GM23338 (cell line): ENCODE measurements around the gene HLCS. TPM values are rescaled to one million over a fixed set of nuclear protein-coding genes. Genes with fewer than 3 reads are reported as not detected.

Experiments
- ATAC-seq: fragments of 200-7000 bp; cut with Tn5 transposase; 3 replicates; pipeline ENCODE4 v1.9.1; 2020
- DNase-seq: peaks from one replicate; pipeline ENCODE4 v3.0.0-alpha.2; 2015; ENCODE audit warnings: low spot score
- H2AFZ ChIP-seq: fragments of 200-600 bp; sonication (generic); 2 replicates; pipeline ENCODE4 v1.8.0; 2016; ENCODE audit warnings: antibody characterized with exemption, mild to moderate bottlenecking, moderate library complexity
- H3F3A ChIP-seq: fragments of 200-600 bp; sonication (generic); replicated peaks from 2 replicates; pipeline ENCODE4 v1.8.0; 2017; ENCODE audit warnings: antibody characterized with exemption, mixed run types, low read depth
- H3K27ac ChIP-seq: fragments of 200-600 bp; sonication (generic); 2 replicates; pipeline ENCODE4 v1.6.1; 2016; ENCODE audit warnings: low read depth
- H3K27me3 ChIP-seq: fragments of 200-600 bp; sonication (generic); 2 replicates; pipeline ENCODE4 v1.8.0; 2016; ENCODE audit warnings: mild to moderate bottlenecking, mixed run types, moderate library complexity; ENCODE audit not compliant: insufficient read depth
- H3K36me3 ChIP-seq: fragments of 200-600 bp; sonication (generic); 2 replicates; pipeline ENCODE4 v1.8.0; 2016; ENCODE audit warnings: mild to moderate bottlenecking; ENCODE audit not compliant: insufficient read depth
- H3K4me1 ChIP-seq: fragments of 200-600 bp; sonication (generic); 2 replicates; pipeline ENCODE4 v1.8.0; 2016; ENCODE audit warnings: mild to moderate bottlenecking, moderate library complexity; ENCODE audit not compliant: insufficient read depth
- H3K4me2 ChIP-seq: fragments of 200-600 bp; sonication (generic); 2 replicates; pipeline ENCODE4 v1.7.1; 2017; ENCODE audit warnings: mixed run types
- H3K4me3 ChIP-seq: fragments of 200-600 bp; sonication (generic); 2 replicates; pipeline ENCODE4 v1.6.1; 2016; ENCODE audit warnings: mixed run types
- H3K79me2 ChIP-seq: fragments of 200-600 bp; sonication (generic); replicated peaks from 2 replicates; pipeline ENCODE4 v1.8.0; 2017; ENCODE audit warnings: mild to moderate bottlenecking; ENCODE audit not compliant: insufficient read depth
- H3K9me2 ChIP-seq: fragments of 200-600 bp; sonication (generic); 2 replicates; pipeline ENCODE4 v1.8.0; 2017; ENCODE audit not compliant: insufficient read depth
- H4K20me1 ChIP-seq: fragments of 200-600 bp; sonication (generic); replicated peaks from 2 replicates; pipeline ENCODE4 v1.8.0; 2017; ENCODE audit warnings: mild to moderate bottlenecking; ENCODE audit not compliant: insufficient read depth
- H3K27ac Mint-ChIP-seq: 2 replicates; pipeline ENCODE4 v1.8.0; 2020; ENCODE audit warnings: inconsistent platforms, mild to moderate bottlenecking, moderate library complexity, mixed read lengths
- H3K27me3 Mint-ChIP-seq: 3 replicates; pipeline ENCODE4 v1.8.0; 2022; ENCODE audit warnings: low read depth, mild to moderate bottlenecking, moderate library complexity, mixed read lengths, inconsistent platforms; ENCODE audit not compliant: insufficient read depth, poor library complexity
- H3K36me3 Mint-ChIP-seq: 3 replicates; pipeline ENCODE4 v1.8.0; 2021; ENCODE audit warnings: low read depth, mild to moderate bottlenecking, inconsistent platforms, moderate library complexity, mixed read lengths
- H3K4me1 Mint-ChIP-seq: 3 replicates; pipeline ENCODE4 v1.8.0; 2020; ENCODE audit warnings: mild to moderate bottlenecking, inconsistent platforms, mixed read lengths
- H3K4me3 Mint-ChIP-seq: 3 replicates; pipeline ENCODE4 v1.8.0; 2021; ENCODE audit warnings: moderate library complexity, mild to moderate bottlenecking, inconsistent platforms, mixed read lengths
- H3K9me3 Mint-ChIP-seq: 3 replicates; pipeline ENCODE4 v1.8.0; 2020; ENCODE audit warnings: moderate library complexity, mild to moderate bottlenecking, inconsistent platforms, mixed read lengths
- CREB1 ChIP-seq: fragments of 250-450 bp; sonication (Bioruptor Pico); IDR thresholded peaks from 2 replicates; pipeline ENCODE4 v1.5.0; 2020; ENCODE audit warnings: low read depth, mild to moderate bottlenecking, moderate library complexity
- CTCF ChIP-seq, 2 experiments: fragments of 200-600 bp in 1 of 2; sonication (generic) in 1 of 2; conservative IDR thresholded peaks; 2 replicates each; pipeline versions ENCODE4 v1.5.1 to v1.6.1; 2016 to 2017; ENCODE audit warnings: antibody characterized with exemption in 2 of 2, low read depth in 2 of 2, mild to moderate bottlenecking in 2 of 2, moderate library complexity in 1 of 2
- ETS1 ChIP-seq: IDR thresholded peaks from 2 replicates; pipeline ENCODE4 v1.6.1; 2016; ENCODE audit warnings: antibody characterized with exemption
- EZH2 ChIP-seq: fragments of 200-600 bp; sonication (generic); IDR thresholded peaks from one replicate; pipeline ENCODE4 v1.8.0; 2017; ENCODE audit warnings: antibody characterized with exemption, mild to moderate bottlenecking, low read depth; ENCODE audit not compliant: unreplicated experiment
- EZH2phosphoT487 ChIP-seq: fragments of 200-600 bp; sonication (generic); IDR thresholded peaks from one replicate; pipeline ENCODE4 v1.8.1; 2018; ENCODE audit warnings: antibody characterized with exemption; ENCODE audit not compliant: unreplicated experiment
- JUNB ChIP-seq: IDR thresholded peaks from one replicate; pipeline ENCODE4 v1.6.1; 2016; ENCODE audit warnings: antibody characterized with exemption; ENCODE audit not compliant: unreplicated experiment
- NANOG ChIP-seq: IDR thresholded peaks from 2 replicates; pipeline ENCODE4 v1.6.1; 2016; ENCODE audit warnings: antibody characterized with exemption, borderline replicate concordance
- POLR2AphosphoS5 ChIP-seq: IDR thresholded peaks from 2 replicates; pipeline ENCODE4 v1.6.1; 2016; ENCODE audit warnings: antibody characterized with exemption, low read depth
- REST ChIP-seq: IDR thresholded peaks from one replicate; pipeline ENCODE4 v1.6.1; 2018; ENCODE audit warnings: antibody characterized with exemption; ENCODE audit not compliant: unreplicated experiment
- STAT1 ChIP-seq: IDR thresholded peaks from one replicate; pipeline ENCODE4 v1.6.1; 2016; ENCODE audit warnings: antibody characterized with exemption; ENCODE audit not compliant: unreplicated experiment
- ZNF114 ChIP-seq: fragments of 250-450 bp; sonication (Bioruptor Pico); IDR thresholded peaks from 2 replicates; pipeline ENCODE4 v1.5.0; 2020; ENCODE audit warnings: mild to moderate bottlenecking, moderate library complexity
- ZNF331 ChIP-seq: fragments of 250-450 bp; sonication (Bioruptor Pico); IDR thresholded peaks from 2 replicates; pipeline ENCODE4 v1.5.0; 2020; ENCODE audit warnings: low read depth, mild to moderate bottlenecking, moderate library complexity
- polyA plus RNA-seq: library from polyadenylated mRNA; unstranded; fragments of >200 nt; fragmentation: Nextera tagmentation; extraction: Ambion mirVana; gene quantifications from 2 replicates; pipeline ENCODE4 v1.2.1, GENCODE V29; 2016
- total RNA-seq: library from RNA; depleted of rRNA; stranded (reverse); fragments of >200 nt; shearing (Covaris generic); gene quantifications from 2 replicates; pipeline ENCODE4 v1.2.3, GENCODE V29; 2014

Gene HLCS
- total and polyA plus RNA-seq, 2 experiments from 2014 or later = 6.1 to 14.7 TPM

GRCh38 chr21:36916718-36917117, 49.8 kb downstream of the HLCS start (continued):
- TF ChIP-seq REST (no peak), ETS1 (no peak), EZH2phosphoT487 (no peak), NANOG (no peak), POLR2AphosphoS5 (no peak), EZH2 (no peak), JUNB (no peak), CTCF (conservative IDR thresholded peaks at IDR 0.05; ENCODE audit: low read depth in 2 of 2) (no peak), ZNF331 (no peak)

- Histone ChIP-seq H3K4me3 (no peak overlapping the region), H3K4me1 (peaks cover 31% of the 10 kb centered on the region), H3F3A (no peaks in the 10 kb centered on the region), H3K27ac (no peak overlapping the region), H3K4me2 (no peak overlapping the region), H4K20me1 (peaks cover 3% of the 10 kb centered on the region; the same call in 1 of the 2 replicates), H2AFZ (no peak overlapping the region), H3K36me3 (no peaks in the 10 kb centered on the region), H3K9me2 (no peaks in the 10 kb centered on the region), H3K27me3 (no peaks in the 10 kb centered on the region), H3K79me2 (no peaks in the 10 kb centered on the region)
- H3K4me1 Mint-ChIP-seq = peaks cover 37% of the 10 kb centered on the region
- H3K9me3 Mint-ChIP-seq = no peaks in the 10 kb centered on the region
- no peak for TF ChIP-seq REST
- no peak for TF ChIP-seq ETS1
- TF ChIP-seq NANOG = no peak
- no peak for TF ChIP-seq CREB1 (CRISPR knock-in tag)
- TF ChIP-seq POLR2AphosphoS5 = no peak
- TF ChIP-seq EZH2 = no peak
- no peak for TF ChIP-seq EZH2phosphoT487
- no peak for TF ChIP-seq ZNF114 (CRISPR knock-in tag)
- TF ChIP-seq STAT1 = no peak
- no peak for TF ChIP-seq CTCF (conservative IDR thresholded peaks at IDR 0.05; ENCODE audit: low read depth in 2 of 2)
- ATAC-seq (no peak), DNase-seq (no peak)
- peaks cover 3% of the 10 kb centered on the region for H3K27me3 Mint-ChIP-seq
- no peak overlapping the region for H3K4me3 Mint-ChIP-seq
- H3K27ac Mint-ChIP-seq = no peak overlapping the region
- H3K36me3 Mint-ChIP-seq = no peaks in the 10 kb centered on the region
Measured at GRCh38 chr21:36915696-36916245, 50.7 kb downstream of the HLCS start.
